RWPE1 (cell line): ENCODE data around the gene CD300LF.

Source experiments
- CTCF ChIA-PET: fragments of 350-600 bp; sonication (Branson Sonifier 250); formaldehyde crosslinking; extraction: SDS; loops from one replicate; lab custom pipeline; 2021; lab: Yijun Ruan, JAX
- POLR2A ChIA-PET: fragments of 400-600 bp; formaldehyde crosslinking; extraction: SDS; loops from one replicate; lab custom pipeline; 2020; ENCODE audit warnings: antibody characterized with exemption; ENCODE audit not compliant: low non-redundant PET; lab: Yijun Ruan, JAX
- DNase-seq: peaks from one replicate; pipeline ENCODE4 v3.0.0; 2012; ENCODE audit warnings: low spot score
- H3K27ac ChIP-seq: fragments of 450-650 bp; 2 replicates; pipeline ENCODE4 v1.5.1; 2017
- TF ChIP-seq, protein P1 (sequence below): fragments of 450-650 bp; conservative IDR thresholded peaks from 2 replicates; pipeline ENCODE4 v1.5.1; 2017; ENCODE audit warnings: low read depth, mild to moderate bottlenecking

The CD300LF gene

GRCh38 chr17:74752822-74753401, 40.2 kb upstream of the CD300LF start:
- ChIA-PET POLR2A (no interaction called here), CTCF (no interaction called here)
- peak overlapping the region; percentile 81 for H3K27ac ChIP-seq
- DNase-seq: no peak
- TF ChIP-seq, protein P1, sequence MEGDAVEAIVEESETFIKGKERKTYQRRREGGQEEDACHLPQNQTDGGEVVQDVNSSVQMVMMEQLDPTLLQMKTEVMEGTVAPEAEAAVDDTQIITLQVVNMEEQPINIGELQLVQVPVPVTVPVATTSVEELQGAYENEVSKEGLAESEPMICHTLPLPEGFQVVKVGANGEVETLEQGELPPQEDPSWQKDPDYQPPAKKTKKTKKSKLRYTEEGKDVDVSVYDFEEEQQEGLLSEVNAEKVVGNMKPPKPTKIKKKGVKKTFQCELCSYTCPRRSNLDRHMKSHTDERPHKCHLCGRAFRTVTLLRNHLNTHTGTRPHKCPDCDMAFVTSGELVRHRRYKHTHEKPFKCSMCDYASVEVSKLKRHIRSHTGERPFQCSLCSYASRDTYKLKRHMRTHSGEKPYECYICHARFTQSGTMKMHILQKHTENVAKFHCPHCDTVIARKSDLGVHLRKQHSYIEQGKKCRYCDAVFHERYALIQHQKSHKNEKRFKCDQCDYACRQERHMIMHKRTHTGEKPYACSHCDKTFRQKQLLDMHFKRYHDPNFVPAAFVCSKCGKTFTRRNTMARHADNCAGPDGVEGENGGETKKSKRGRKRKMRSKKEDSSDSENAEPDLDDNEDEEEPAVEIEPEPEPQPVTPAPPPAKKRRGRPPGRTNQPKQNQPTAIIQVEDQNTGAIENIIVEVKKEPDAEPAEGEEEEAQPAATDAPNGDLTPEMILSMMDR: no peak

- ChIA-PET POLR2A (no interaction called here), CTCF (interaction anchor here (0.7 kb wide), 1 partner anchor 111 kb away, joined by 3 read pairs; no protein-coding TSS in a partner anchor)
- TF ChIP-seq, protein P1: no peak
- peak overlapping the region; percentile 81 for H3K27ac ChIP-seq
- DNase-seq: no peak
These were observed 39.7 kb upstream of the CD300LF start for GRCh38 chr17:74752415-74752814.

DNA sequence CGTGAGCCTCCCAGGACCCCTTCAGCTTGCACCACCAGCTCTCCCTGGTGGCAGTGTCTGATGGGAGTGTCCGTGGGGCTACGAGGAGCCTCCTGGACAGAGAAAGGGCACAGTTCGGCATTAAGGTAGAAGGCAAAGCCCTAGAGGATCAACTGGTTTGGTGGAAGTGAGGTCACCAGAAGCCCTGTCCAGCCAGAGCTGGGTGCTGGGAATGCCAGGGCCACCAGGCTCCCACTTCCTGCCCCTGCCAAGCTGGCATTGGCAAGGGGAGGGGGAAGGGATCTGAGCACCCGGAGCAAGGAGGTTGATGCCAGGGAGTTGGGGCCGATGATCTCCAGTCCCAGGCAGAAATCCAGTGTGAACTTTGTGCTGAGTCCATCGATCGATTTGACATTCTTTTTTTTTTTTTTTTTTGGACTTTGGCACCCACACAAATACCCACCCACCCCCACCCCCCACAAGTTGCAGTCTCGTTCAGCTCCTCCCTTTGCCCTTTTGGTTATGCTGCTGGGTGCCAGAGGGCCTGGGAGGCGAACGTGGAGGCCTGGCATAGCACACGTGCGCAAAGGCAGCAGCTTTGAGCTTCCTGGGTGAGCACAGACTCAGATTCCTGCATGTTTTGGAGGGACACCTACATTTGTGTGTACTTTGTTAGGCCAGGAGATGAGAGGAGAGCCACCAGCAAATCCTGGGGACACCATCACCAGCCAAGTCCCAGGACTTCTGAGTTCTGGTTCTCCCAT, 37.8 kb upstream of the CD300LF start:
- ChIA-PET CTCF (interaction anchor here (1.9 to 2.2 kb wide), 3 partner anchors 9 to 41 kb away, joined by 10 to 23 read pairs (median 15); no protein-coding TSS in a partner anchor), POLR2A (interaction anchor here (1.1 to 2.1 kb wide), 4 partner anchors 7 to 24 kb away, joined by 6 to 8 read pairs (median 7); no protein-coding TSS in a partner anchor)
- no peak for DNase-seq
- TF ChIP-seq, protein P1: no peak
- peak overlapping the region; percentile 81 for H3K27ac ChIP-seq

DNA sequence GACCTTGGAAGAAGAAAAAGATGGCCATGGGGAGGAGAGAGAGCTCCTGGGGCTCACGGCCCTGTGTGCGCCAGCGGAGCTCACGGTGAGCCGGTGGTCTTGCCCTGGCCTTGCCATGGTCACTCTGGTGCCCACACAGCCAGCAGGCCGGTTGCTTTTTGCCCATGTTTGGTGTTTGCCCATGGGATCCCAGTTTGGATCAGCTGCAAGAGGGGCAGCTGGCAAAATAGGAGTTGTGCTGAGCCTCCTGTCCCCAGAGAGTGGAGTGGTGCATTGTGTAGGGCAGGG, 37.3 kb upstream of the CD300LF start:
- TF ChIP-seq, protein P1: no peak
- ChIA-PET POLR2A (interaction anchor here (1.1 to 2.1 kb wide), 4 partner anchors 8 to 21 kb away, joined by 6 to 8 read pairs (median 8); no protein-coding TSS in a partner anchor), CTCF (interaction anchor here (0.7 to 2.2 kb wide), 4 partner anchors 9 to 41 kb away, joined by 4 to 23 read pairs (median 12); no protein-coding TSS in a partner anchor)
- no peak for DNase-seq
- peak overlapping the region; percentile 81 for H3K27ac ChIP-seq

- ChIA-PET CTCF (interaction anchor here (0.7 to 2.2 kb wide), 5 partner anchors 10 to 42 kb away, joined by 4 to 23 read pairs (median 10); partner anchors contain the start of gene NAT9), POLR2A (interaction anchor here (1.1 to 2.1 kb wide), 5 partner anchors 9 to 27 kb away, joined by 6 to 8 read pairs (median 7); partner anchors contain the start of gene NAT9)
- TF ChIP-seq, protein P1: no peak
- peak overlapping the region; percentile 81 for H3K27ac ChIP-seq
- no peak for DNase-seq
These were observed 36.7 kb upstream of the CD300LF start for GRCh38 chr17:74749279-74750038.
